Transverse colon (tissue), 4 donors: ENCODE results near the gene CHCHD6. TPM values are rescaled to one million over a fixed set of nuclear protein-coding genes. Genes with fewer than 3 reads are reported as not detected.

ENCODE experiments used
- DNase-seq: peaks from one replicate; pipeline ENCODE4 v3.0.0-alpha.2; 2019
- H3K27ac ChIP-seq, 4 donors: fragments of 200-600 bp; sonication (generic); 2 replicates each; pipeline ENCODE4 v1.5.1; 2016 to 2018; ENCODE audit warnings: inconsistent platforms in 4 of 4
- H3K27me3 ChIP-seq: fragments of 200-600 bp; sonication (generic); 2 replicates; pipeline ENCODE4 v1.5.1; 2017; ENCODE audit warnings: inconsistent platforms
- H3K36me3 ChIP-seq, 4 donors: fragments of 200-600 bp; sonication (generic); 2 replicates each; pipeline ENCODE4 v1.5.1; 2017 to 2019; ENCODE audit warnings: inconsistent platforms in 4 of 4
- H3K4me1 ChIP-seq, 4 donors: fragments of 200-600 bp; sonication (generic); 2 replicates each; pipeline ENCODE4 v1.5.1; 2017 to 2020; ENCODE audit warnings: inconsistent platforms in 4 of 4
- H3K4me3 ChIP-seq, 4 donors: fragments of 200-600 bp; sonication (generic); 1 replicate in 1 of 4; 2 replicates in 3 of 4; pipeline versions ENCODE4 v1.5.1 to v1.6.1; 2017 to 2019; ENCODE audit warnings: inconsistent platforms in 4 of 4
- H3K9me3 ChIP-seq, 2 donors: fragments of 200-600 bp; sonication (generic); 2 replicates each; pipeline ENCODE4 v1.5.1; 2017 to 2019; ENCODE audit warnings: inconsistent platforms in 2 of 2
- EP300 ChIP-seq: sonication (generic); formaldehyde crosslinking; IDR thresholded peaks from one replicate; pipeline ENCODE4 v1.6.1; 2017; ENCODE audit warnings: antibody characterized with exemption, low read depth
- POLR2A ChIP-seq: fragments of 450-650 bp; IDR thresholded peaks from one replicate; pipeline ENCODE4 v1.6.1; 2016; ENCODE audit warnings: antibody characterized with exemption, mild to moderate bottlenecking, moderate library complexity
- POLR2AphosphoS5 ChIP-seq, 3 donors: sonication (generic); formaldehyde crosslinking; IDR thresholded peaks; one replicate each; pipeline ENCODE4 v1.6.1; 2016; ENCODE audit warnings: antibody characterized with exemption in 3 of 3
- WGBS, 2 donors: methylation state at CpG; one replicate each; pipeline ENCODE4 v1.1.5; 2018; ENCODE audit warnings: low coverage in 1 of 2; 5-methylcytosine and 5-hydroxymethylcytosine counted together
- in situ Hi-C, 4 donors: fragments of 200-750 bp; cut with MboI; loops; one replicate each; pipeline versions ENCODE4 v1.15.0 to v1.15.1; 2017; ENCODE audit warnings: low sequenced_read_pairs in 3 of 4, low pct_ligation_motif_present in 1 of 4, low pct_unique_long_range_greater_than_20kb in 1 of 4
- intact Hi-C: fragments of 100-400 bp; cut with DNase I; formaldehyde crosslinking; loops from one replicate; pipeline ENCODE4 v1.15.1; 2023; ENCODE audit warnings: low total_unique reads
- total RNA-seq, 4 donors: library from RNA; depleted of rRNA; stranded (reverse); fragments of >200 nt; gene quantifications; one replicate each; pipeline ENCODE4 v1.1.0, GENCODE V29; 2016
- TF ChIP-seq, protein P1 (sequence below), 5 experiments: fragments of 200-600 bp in 3 of 5; fragments of 450-650 bp in 2 of 5; sonication (generic) in 3 of 5; IDR thresholded peaks; 1 replicate in 2 of 5; 2 replicates in 3 of 5; pipeline ENCODE4 v1.5.1; 2016 to 2017; ENCODE audit warnings: antibody characterized with exemption in 5 of 5, inconsistent platforms in 3 of 5, mild to moderate bottlenecking in 2 of 5, moderate library complexity in 1 of 5

Gene CHCHD6
- total RNA-seq, 4 donors from 2014 or later: 4.6 to 12.1 (median 5.3) TPM

GRCh38 chr3:126977821-126978220 lies 273.8 kb downstream of the CHCHD6 start:
- Histone ChIP-seq H3K4me3 (no peak overlapping the region), H3K4me1 (peaks cover 3 to 8% (median 6%) of the 10 kb centered on the region in 4 donors), H3K27ac (no peak overlapping the region), H3K27me3 (peaks cover 6% of the 10 kb centered on the region), H3K36me3 (no peaks in the 10 kb centered on the region), H3K9me3 (peaks cover 8 to 12% of the 10 kb centered on the region in 2 donors)
- TF ChIP-seq, protein P1, sequence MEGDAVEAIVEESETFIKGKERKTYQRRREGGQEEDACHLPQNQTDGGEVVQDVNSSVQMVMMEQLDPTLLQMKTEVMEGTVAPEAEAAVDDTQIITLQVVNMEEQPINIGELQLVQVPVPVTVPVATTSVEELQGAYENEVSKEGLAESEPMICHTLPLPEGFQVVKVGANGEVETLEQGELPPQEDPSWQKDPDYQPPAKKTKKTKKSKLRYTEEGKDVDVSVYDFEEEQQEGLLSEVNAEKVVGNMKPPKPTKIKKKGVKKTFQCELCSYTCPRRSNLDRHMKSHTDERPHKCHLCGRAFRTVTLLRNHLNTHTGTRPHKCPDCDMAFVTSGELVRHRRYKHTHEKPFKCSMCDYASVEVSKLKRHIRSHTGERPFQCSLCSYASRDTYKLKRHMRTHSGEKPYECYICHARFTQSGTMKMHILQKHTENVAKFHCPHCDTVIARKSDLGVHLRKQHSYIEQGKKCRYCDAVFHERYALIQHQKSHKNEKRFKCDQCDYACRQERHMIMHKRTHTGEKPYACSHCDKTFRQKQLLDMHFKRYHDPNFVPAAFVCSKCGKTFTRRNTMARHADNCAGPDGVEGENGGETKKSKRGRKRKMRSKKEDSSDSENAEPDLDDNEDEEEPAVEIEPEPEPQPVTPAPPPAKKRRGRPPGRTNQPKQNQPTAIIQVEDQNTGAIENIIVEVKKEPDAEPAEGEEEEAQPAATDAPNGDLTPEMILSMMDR (IDR thresholded peaks at IDR 0.05): no peak
- TF ChIP-seq POLR2A (no peak), EP300 (no peak)
- in situ Hi-C loops: loop anchor here in 1 of 4 donors (5.0 kb wide), 1 partner anchor 226 kb away; no protein-coding TSS in a partner anchor
- intact Hi-C loops: no loop called here
- WGBS, 2 donors: 85% methylated on average over 6 of the region's 6 CpGs; no CpG with 5 or more reads in 1 of the 2 donors
- no peak for DNase-seq

- in situ Hi-C loops: loop anchor here in 1 of 4 donors (5.0 kb wide), 1 partner anchor 226 kb away; no protein-coding TSS in a partner anchor
- intact Hi-C loops: no loop called here
- 98 to 100% methylated on average over 1 to 5 of the region's 5 CpGs for WGBS, 2 donors
- peaks cover 8 to 12% of the 10 kb centered on the region in 2 donors for H3K9me3 ChIP-seq
- H3K36me3 ChIP-seq: no peaks in the 10 kb centered on the region
- H3K27me3 ChIP-seq: peaks cover 6% of the 10 kb centered on the region
- H3K27ac ChIP-seq: no peak overlapping the region
- no peak for DNase-seq
- peaks cover 3 to 8% (median 6%) of the 10 kb centered on the region in 4 donors for H3K4me1 ChIP-seq
- no peak overlapping the region for H3K4me3 ChIP-seq
- TF ChIP-seq EP300 (no peak), POLR2A (no peak), POLR2AphosphoS5 (IDR thresholded peaks at IDR 0.05) (no peak)
- TF ChIP-seq, protein P1 (IDR thresholded peaks at IDR 0.05): no peak
Measured at GRCh38 chr3:126978291-126978690, 274.3 kb downstream of the CHCHD6 start.

GRCh38 chr3:126979046-126979628 lies 275.1 kb downstream of the CHCHD6 start:
- Histone ChIP-seq H3K36me3 (no peaks in the 10 kb centered on the region), H3K27ac (no peak overlapping the region), H3K9me3 (peaks cover 8 to 12% of the 10 kb centered on the region in 2 donors), H3K27me3 (peaks cover 6% of the 10 kb centered on the region), H3K4me1 (peaks cover 4 to 12% (median 9%) of the 10 kb centered on the region in 4 donors), H3K4me3 (no peak overlapping the region)
- in situ Hi-C loops (loop anchor here in 1 of 4 donors (5.0 kb wide), 1 partner anchor 227 kb away; no protein-coding TSS in a partner anchor), intact Hi-C loops (no loop called here)
- DNase-seq: no peak
- TF ChIP-seq, protein P1 (IDR thresholded peaks at IDR 0.05): no peak
- TF ChIP-seq POLR2A (no peak), POLR2AphosphoS5 (IDR thresholded peaks at IDR 0.05) (no peak), EP300 (no peak)
- 49% methylated on average over 5 of the region's 5 CpGs; no CpG with 5 or more reads in 1 of the 2 donors for WGBS, 2 donors

DNA sequence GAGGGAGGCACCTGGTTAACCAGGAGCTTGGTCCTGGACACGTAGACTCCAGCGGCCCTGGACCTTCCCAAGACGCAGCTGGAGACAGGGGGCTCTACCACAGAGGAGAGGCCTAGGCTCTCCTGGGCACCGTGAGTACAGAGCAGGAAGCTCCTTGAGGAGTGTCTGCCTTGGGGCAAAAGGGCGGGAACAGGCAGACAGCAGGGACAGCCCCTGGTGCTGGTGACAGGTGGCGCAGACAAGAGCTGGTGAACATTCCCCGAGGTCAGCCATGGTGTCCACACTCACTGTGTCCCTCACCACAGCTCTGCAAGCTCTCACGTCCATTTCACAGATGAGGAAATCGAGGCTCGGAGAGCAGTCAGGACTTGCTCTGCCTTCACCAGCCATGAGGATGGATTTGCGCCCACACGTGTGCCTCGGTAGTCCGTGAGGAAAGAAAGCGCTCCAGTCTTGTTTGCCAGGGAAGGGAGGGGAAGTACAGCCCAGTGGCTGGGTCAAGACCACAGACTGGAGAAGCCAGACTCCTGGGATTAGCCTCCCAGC lies 276.3 kb downstream of the CHCHD6 start:
- TF ChIP-seq EP300: no peak
- no peak for TF ChIP-seq POLR2A
- no peak for TF ChIP-seq POLR2AphosphoS5 (IDR thresholded peaks at IDR 0.05)
- TF ChIP-seq, protein P1 (IDR thresholded peaks at IDR 0.05): no peak
- WGBS, 2 donors: 75% methylated on average over 15 of the region's 15 CpGs; no CpG with 5 or more reads in 1 of the 2 donors
- Histone ChIP-seq H3K27me3 (peaks cover 6% of the 10 kb centered on the region), H3K4me3 (no peak overlapping the region), H3K36me3 (no peaks in the 10 kb centered on the region), H3K9me3 (peaks cover 0 to 1% of the 10 kb centered on the region in 2 donors), H3K4me1 (peaks cover 10 to 17% (median 12%) of the 10 kb centered on the region in 4 donors), H3K27ac (no peak overlapping the region)
- in situ Hi-C loops: loop anchor here in 1 of 4 donors (10.0 kb wide), 1 partner anchor 226 kb away; no protein-coding TSS in a partner anchor
- intact Hi-C loops: loop anchor here (10.0 kb wide), 1 partner anchor 226 kb away; no protein-coding TSS in a partner anchor
- no peak for DNase-seq
